DOHH2 (cell line): Measurements from ENCODE around the gene RAD51B.

Experiments
- H3F3A ChIP-seq: fragments of 200-600 bp; sonication (generic), shearing (Covaris generic); 2 replicates; pipeline ENCODE4 v1.6.0; 2016; ENCODE audit warnings: antibody characterized with exemption, mild to moderate bottlenecking; ENCODE audit not compliant: control insufficient read depth, insufficient read depth
- H3K27ac ChIP-seq: fragments of 200-600 bp; sonication (generic); 2 replicates; pipeline ENCODE4 v1.5.1; 2014; ENCODE audit warnings: low read depth, mild to moderate bottlenecking, low read length, moderate library complexity
- H3K27me3 ChIP-seq: fragments of 200-600 bp; sonication (generic); 2 replicates; pipeline ENCODE4 v1.6.1; 2014; ENCODE audit warnings: mild to moderate bottlenecking, low read length, mixed read lengths; ENCODE audit not compliant: control insufficient read depth
- H3K36me3 ChIP-seq: fragments of 200-600 bp; sonication (generic); 2 replicates; pipeline ENCODE4 v1.6.1; 2014; ENCODE audit warnings: mild to moderate bottlenecking, low read length, moderate library complexity, mixed read lengths; ENCODE audit not compliant: control insufficient read depth
- H3K4me1 ChIP-seq: fragments of 200-600 bp; sonication (generic); 2 replicates; pipeline ENCODE4 v1.6.1; 2014; ENCODE audit warnings: mild to moderate bottlenecking, low read length, mixed read lengths; ENCODE audit not compliant: control insufficient read depth
- H3K4me2 ChIP-seq: fragments of 200-600 bp; sonication (generic); 2 replicates; pipeline ENCODE4 v1.6.0; 2014; ENCODE audit warnings: mild to moderate bottlenecking, low read length, moderate library complexity
- H3K4me3 ChIP-seq: fragments of 200-600 bp; sonication (generic); 2 replicates; pipeline ENCODE4 v1.5.1; 2014; ENCODE audit warnings: mild to moderate bottlenecking, low read length, mixed read lengths
- H3K79me2 ChIP-seq: fragments of 200-600 bp; sonication (generic); 2 replicates; pipeline ENCODE4 v1.6.1; 2014; ENCODE audit warnings: mild to moderate bottlenecking, low read length, mixed read lengths; ENCODE audit not compliant: control insufficient read depth
- H3K9me2 ChIP-seq: fragments of 200-600 bp; sonication (generic); replicated peaks from 2 replicates; pipeline ENCODE4 v1.6.1; 2014; ENCODE audit warnings: mild to moderate bottlenecking, low read length, mixed read lengths; ENCODE audit not compliant: control insufficient read depth
- H3K9me3 ChIP-seq: fragments of 200-600 bp; sonication (generic); 2 replicates; pipeline ENCODE4 v1.6.1; 2014; ENCODE audit warnings: antibody characterized with exemption, low read length, mixed read lengths; ENCODE audit not compliant: control insufficient read depth, insufficient read depth
- H4K20me1 ChIP-seq: fragments of 200-600 bp; sonication (generic); 2 replicates; pipeline ENCODE4 v1.6.0; 2014; ENCODE audit warnings: low read depth, mild to moderate bottlenecking, antibody characterized with exemption, low read length, moderate library complexity; ENCODE audit not compliant: control insufficient read depth, insufficient read depth
- EZH2phosphoT487 ChIP-seq: fragments of 200-600 bp; sonication (generic); IDR thresholded peaks from 2 replicates; pipeline ENCODE4 v1.6.1; 2017; ENCODE audit warnings: borderline replicate concordance, mild to moderate bottlenecking, antibody characterized with exemption, low read length, moderate library complexity, mixed read lengths
- TF ChIP-seq, protein P1 (sequence below): fragments of 200-600 bp; sonication (generic); IDR thresholded peaks from one replicate; pipeline ENCODE4 v1.5.1; 2014; ENCODE audit warnings: antibody characterized with exemption, mild to moderate bottlenecking, low read depth, low read length; ENCODE audit not compliant: poor library complexity, severe bottlenecking

RAD51B gene

DNA sequence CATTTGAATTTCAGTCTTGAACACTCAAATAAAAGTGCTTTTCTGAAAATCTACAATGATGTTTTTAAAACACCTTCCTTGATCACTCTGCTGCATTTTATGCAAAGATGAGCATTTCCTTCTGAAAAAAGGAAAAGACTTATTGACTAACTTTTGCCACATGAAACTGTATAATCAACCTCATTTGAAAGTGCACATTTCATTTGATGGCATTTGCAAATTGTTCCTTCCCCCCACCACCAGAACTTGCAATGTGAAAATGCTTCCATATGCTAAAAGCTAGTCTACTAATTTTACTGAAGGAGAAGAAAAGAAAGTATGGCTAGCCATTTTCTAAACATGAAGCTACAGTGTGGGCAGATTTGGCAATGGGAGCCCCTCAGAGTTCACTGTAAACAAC, 159.2 kb downstream of the RAD51B start:
- no peaks in the 10 kb centered on the region for H3K36me3 ChIP-seq
- no peaks in the 10 kb centered on the region for H3K9me2 ChIP-seq
- H3K4me3 ChIP-seq: no peak overlapping the region
- no peaks in the 10 kb centered on the region for H4K20me1 ChIP-seq
- H3K27ac ChIP-seq: no peak overlapping the region
- no peaks in the 10 kb centered on the region for H3F3A ChIP-seq
- H3K4me1 ChIP-seq: no peaks in the 10 kb centered on the region
- H3K79me2 ChIP-seq: no peaks in the 10 kb centered on the region
- H3K4me2 ChIP-seq: no peak overlapping the region
- no peaks in the 10 kb centered on the region for H3K9me3 ChIP-seq
- H3K27me3 ChIP-seq: no peaks in the 10 kb centered on the region
- TF ChIP-seq, protein P1, sequence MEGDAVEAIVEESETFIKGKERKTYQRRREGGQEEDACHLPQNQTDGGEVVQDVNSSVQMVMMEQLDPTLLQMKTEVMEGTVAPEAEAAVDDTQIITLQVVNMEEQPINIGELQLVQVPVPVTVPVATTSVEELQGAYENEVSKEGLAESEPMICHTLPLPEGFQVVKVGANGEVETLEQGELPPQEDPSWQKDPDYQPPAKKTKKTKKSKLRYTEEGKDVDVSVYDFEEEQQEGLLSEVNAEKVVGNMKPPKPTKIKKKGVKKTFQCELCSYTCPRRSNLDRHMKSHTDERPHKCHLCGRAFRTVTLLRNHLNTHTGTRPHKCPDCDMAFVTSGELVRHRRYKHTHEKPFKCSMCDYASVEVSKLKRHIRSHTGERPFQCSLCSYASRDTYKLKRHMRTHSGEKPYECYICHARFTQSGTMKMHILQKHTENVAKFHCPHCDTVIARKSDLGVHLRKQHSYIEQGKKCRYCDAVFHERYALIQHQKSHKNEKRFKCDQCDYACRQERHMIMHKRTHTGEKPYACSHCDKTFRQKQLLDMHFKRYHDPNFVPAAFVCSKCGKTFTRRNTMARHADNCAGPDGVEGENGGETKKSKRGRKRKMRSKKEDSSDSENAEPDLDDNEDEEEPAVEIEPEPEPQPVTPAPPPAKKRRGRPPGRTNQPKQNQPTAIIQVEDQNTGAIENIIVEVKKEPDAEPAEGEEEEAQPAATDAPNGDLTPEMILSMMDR: no peak
- TF ChIP-seq EZH2phosphoT487: no peak

DNA sequence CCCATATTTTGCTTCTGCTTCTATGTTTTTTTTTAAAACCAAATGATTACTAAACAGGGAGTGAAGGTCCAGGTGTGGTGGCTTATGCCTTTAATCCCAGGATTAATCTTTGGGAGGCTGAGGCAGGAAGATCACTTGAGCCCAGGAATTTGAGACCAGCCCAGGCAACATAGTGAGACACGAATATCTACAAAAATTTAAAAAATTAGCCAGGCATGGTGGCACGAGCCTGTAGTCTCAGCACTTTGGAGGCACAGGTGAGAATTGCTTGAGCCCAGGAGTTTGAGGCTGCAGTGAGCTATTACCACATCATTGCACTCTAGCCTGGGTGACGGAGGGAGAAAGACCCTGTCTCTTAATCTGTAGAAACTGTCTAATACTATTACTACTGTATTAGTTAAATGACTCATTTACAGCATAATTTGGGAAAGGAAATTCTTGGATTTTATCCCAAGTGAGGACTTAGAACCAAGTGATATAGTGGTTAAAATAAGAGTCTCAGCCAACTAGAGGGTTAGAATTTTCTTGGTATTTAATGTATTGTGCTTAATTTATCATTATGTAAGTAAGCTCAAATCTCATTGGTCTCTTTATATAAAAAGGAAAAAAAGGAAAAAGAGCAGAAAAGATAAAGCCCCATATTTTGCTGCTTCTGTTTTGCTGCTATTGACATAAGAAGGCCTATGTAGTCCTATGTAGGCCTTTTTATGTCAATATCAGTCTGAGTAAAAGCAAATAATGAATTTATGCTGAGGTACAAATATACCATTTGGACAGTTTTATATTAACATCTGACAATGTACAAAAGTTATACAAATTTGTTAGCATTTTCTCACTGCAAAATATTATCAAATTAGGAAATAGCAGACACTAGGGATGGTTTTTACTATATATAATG, 163.4 kb downstream of the RAD51B start:
- H3K4me2 ChIP-seq: no peak overlapping the region
- TF ChIP-seq EZH2phosphoT487: no peak
- TF ChIP-seq, protein P1: no peak
- H3K27ac ChIP-seq: no peak overlapping the region

DNA sequence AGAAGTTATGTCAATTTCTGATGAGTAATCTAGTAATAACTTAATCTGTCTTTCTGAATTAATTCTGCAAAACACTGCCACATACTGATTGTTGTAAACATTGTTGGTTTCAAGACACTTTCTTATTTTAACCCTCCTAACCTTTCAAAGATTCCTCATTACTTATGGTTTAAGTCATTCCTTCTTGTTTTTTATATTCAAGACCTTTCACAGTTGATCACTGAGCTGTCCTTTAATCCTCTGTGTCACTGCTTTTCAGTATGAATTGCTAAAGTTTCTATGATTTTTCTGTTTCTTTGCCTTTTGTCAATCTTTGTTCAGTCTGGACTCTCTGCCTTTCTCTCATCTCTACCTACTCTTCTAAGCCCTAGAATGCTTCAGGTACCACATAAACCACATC, 164.7 kb downstream of the RAD51B start:
- H3K27ac ChIP-seq: no peak overlapping the region
- no peaks in the 10 kb centered on the region for H3K9me3 ChIP-seq
- no peaks in the 10 kb centered on the region for H4K20me1 ChIP-seq
- no peak overlapping the region for H3K4me2 ChIP-seq
- TF ChIP-seq, protein P1: no peak
- TF ChIP-seq EZH2phosphoT487: no peak
- H3K36me3 ChIP-seq: no peaks in the 10 kb centered on the region
- H3K79me2 ChIP-seq: no peaks in the 10 kb centered on the region
- no peaks in the 10 kb centered on the region for H3K27me3 ChIP-seq
- H3K4me1 ChIP-seq: no peaks in the 10 kb centered on the region
- no peak overlapping the region for H3K4me3 ChIP-seq
- H3F3A ChIP-seq: no peaks in the 10 kb centered on the region
- no peaks in the 10 kb centered on the region for H3K9me2 ChIP-seq

More for the DNA sequence above, 163.4 kb downstream of the RAD51B start:
- H3K79me2 ChIP-seq: no peaks in the 10 kb centered on the region
- no peaks in the 10 kb centered on the region for H3K4me1 ChIP-seq
- no peaks in the 10 kb centered on the region for H3K27me3 ChIP-seq
- no peaks in the 10 kb centered on the region for H3K9me3 ChIP-seq
- H3K36me3 ChIP-seq: no peaks in the 10 kb centered on the region
- no peaks in the 10 kb centered on the region for H3K9me2 ChIP-seq
- no peaks in the 10 kb centered on the region for H4K20me1 ChIP-seq
- no peaks in the 10 kb centered on the region for H3F3A ChIP-seq
- no peak overlapping the region for H3K4me3 ChIP-seq
